NCI-H1694 treated with DMSO at 0.1 percent for 48 hours (cell line): ENCODE measurements around the gene IPMK.

Experiments used
- DNase-seq: peaks from one replicate; lab custom pipeline; 2025; lab: John Stamatoyannopoulos, UW

The IPMK gene

GRCh38 chr10:58153751-58154150 lies 113.9 kb downstream of the IPMK start:
- no peak for DNase-seq

GRCh38 chr10:58152673-58153263 lies 114.9 kb downstream of the IPMK start:
- DNase-seq, result peak; percentile 32

- no peak for DNase-seq
Measured at GRCh38 chr10:58150290-58150689, 117.4 kb downstream of the IPMK start.

GRCh38 chr10:58143944-58144343 lies 123.8 kb downstream of the IPMK start:
- DNase-seq, result no peak
